K562 (cell line): ENCODE results near the gene USP16. TPM values are rescaled to one million over a fixed set of nuclear protein-coding genes. Genes with fewer than 3 reads are reported as not detected.

Experiments
- CCAR2 ChIP-seq: fragments of 200-400 bp; formaldehyde crosslinking; IDR thresholded peaks from 2 replicates; pipeline ENCODE4 v1.6.1; 2017; ENCODE audit warnings: mild to moderate bottlenecking, low read depth, low read length
- GABPB2 ChIP-seq: fragments of 250-450 bp; sonication (Bioruptor Pico); conservative IDR thresholded peaks from 2 replicates; pipeline ENCODE4 v1.5.1; 2021; ENCODE audit warnings: mild to moderate bottlenecking
- GATA2 ChIP-seq: sonication (generic); formaldehyde crosslinking; IDR thresholded peaks from 2 replicates; pipeline ENCODE4 v1.4.0; 2020; ENCODE audit warnings: mild to moderate bottlenecking, missing genetic modification reagents
- HOXB6 ChIP-seq: fragments of 250-450 bp; sonication (Bioruptor Pico); IDR thresholded peaks from 2 replicates; pipeline ENCODE4 v1.5.1; 2022; ENCODE audit warnings: mild to moderate bottlenecking, borderline replicate concordance
- IFI16 ChIP-seq: fragments of 250-450 bp; sonication (Bioruptor Pico); IDR thresholded peaks from 2 replicates; pipeline ENCODE4 v2.1.2; 2022; ENCODE audit warnings: mild to moderate bottlenecking, inconsistent platforms
- MTA3 ChIP-seq: fragments of 450-650 bp; formaldehyde crosslinking; IDR thresholded peaks from 2 replicates; pipeline ENCODE4 v1.6.1; 2017; ENCODE audit warnings: mild to moderate bottlenecking, borderline replicate concordance
- NCOA2 ChIP-seq, 2 experiments: fragments of 450-650 bp; IDR thresholded peaks; 2 replicates each; pipeline ENCODE4 v1.6.1; 2018; ENCODE audit warnings: mild to moderate bottlenecking in 2 of 2, moderate library complexity in 1 of 2; ENCODE audit not compliant: partially characterized antibody in 2 of 2
- NKRF ChIP-seq: fragments of 450-650 bp; IDR thresholded peaks from 2 replicates; pipeline ENCODE4 v1.6.1; 2016; ENCODE audit warnings: borderline replicate concordance
- PYGO2 ChIP-seq: fragments of 450-650 bp; IDR thresholded peaks from 2 replicates; pipeline ENCODE4 v1.6.1; 2016; ENCODE audit warnings: mild to moderate bottlenecking, missing genetic modification characterization, moderate library complexity, missing compliant biosample characterization
- RAD51 ChIP-seq: fragments of 450-650 bp; IDR thresholded peaks from 2 replicates; pipeline ENCODE4 v1.7.1; 2016; ENCODE audit warnings: low read depth, mild to moderate bottlenecking, borderline replicate concordance
- RREB1 ChIP-seq: fragments of 250-450 bp; sonication (Bioruptor Pico); IDR thresholded peaks from 2 replicates; pipeline ENCODE4 v1.4.0; 2020
- SMAD4 ChIP-seq: fragments of 250-450 bp; sonication (Bioruptor Pico); conservative IDR thresholded peaks from 2 replicates; pipeline ENCODE4 v1.8.0; 2021; ENCODE audit warnings: inconsistent platforms, mild to moderate bottlenecking, moderate library complexity
- SP2 ChIP-seq: IDR thresholded peaks from 2 replicates; pipeline ENCODE4 v1.6.1; 2011; ENCODE audit warnings: mild to moderate bottlenecking, low read depth, low read length, moderate library complexity; ENCODE audit not compliant: poor library complexity, severe bottlenecking; ENCODE audit errors: extremely low read depth
- ZNF23 ChIP-seq: fragments of 250-450 bp; sonication (Bioruptor Pico); IDR thresholded peaks from 2 replicates; pipeline ENCODE4 v1.4.0; 2020; ENCODE audit warnings: mild to moderate bottlenecking
- ZNF507 ChIP-seq: conservative IDR thresholded peaks from 2 replicates; pipeline ENCODE4 v1.6.1; 2017; ENCODE audit warnings: missing genetic modification characterization, missing compliant biosample characterization
- ZNF785 ChIP-seq: fragments of 250-450 bp; sonication (Bioruptor Pico); IDR thresholded peaks from 2 replicates; pipeline ENCODE4 v1.4.0; 2020; ENCODE audit warnings: mild to moderate bottlenecking
- polyA plus RNA-seq, 8 experiments: library from polyadenylated mRNA; depleted of rRNA in 4 of 8; stranded (reverse) in 5 of 8; unstranded in 3 of 8; fragments of >200 nt; fragmentation: Nextera tagmentation in 2 of 8; fragmentation: Illumina TruSeq in 1 of 8; extraction: Ambion mirVana in 2 of 8; extraction: Trizol in 1 of 8; gene quantifications; 2 replicates each; pipeline versions ENCODE4 v1.2.1 to v1.2.3, GENCODE V29; 2011 to 2014; ENCODE audit warnings: inconsistent platforms in 1 of 8, missing spikeins in 1 of 8
- total RNA-seq, 7 experiments: library from RNA; depleted of rRNA in 6 of 7; stranded (reverse); fragments of >200 nt in 6 of 7; fragmentation: Illumina TruSeq in 2 of 7; extraction: Trizol in 2 of 7; gene quantifications; 2 replicates each; pipeline versions ENCODE4 v1.2.1 to v1.2.3, GENCODE V29; 2011 to 2021; ENCODE audit warnings: low replicate concordance in 1 of 7
- TF ChIP-seq, protein P1 (sequence below): sonication (generic); formaldehyde crosslinking; IDR thresholded peaks from 2 replicates; pipeline ENCODE4 v1.8.1; 2022; ENCODE audit warnings: missing genetic modification reagents
- TF ChIP-seq, protein P2 (sequence below): sonication (generic); formaldehyde crosslinking; IDR thresholded peaks from 2 replicates; pipeline ENCODE4 v1.8.0; 2022; ENCODE audit warnings: missing genetic modification reagents, mild to moderate bottlenecking, borderline replicate concordance

Gene USP16
- total and polyA plus RNA-seq, 9 of the 15 experiments (the other 6 are each of a cell fraction or from before 2014, with no cell fraction given): 38.4 to 90.9 (median 62.8) TPM

DNA sequence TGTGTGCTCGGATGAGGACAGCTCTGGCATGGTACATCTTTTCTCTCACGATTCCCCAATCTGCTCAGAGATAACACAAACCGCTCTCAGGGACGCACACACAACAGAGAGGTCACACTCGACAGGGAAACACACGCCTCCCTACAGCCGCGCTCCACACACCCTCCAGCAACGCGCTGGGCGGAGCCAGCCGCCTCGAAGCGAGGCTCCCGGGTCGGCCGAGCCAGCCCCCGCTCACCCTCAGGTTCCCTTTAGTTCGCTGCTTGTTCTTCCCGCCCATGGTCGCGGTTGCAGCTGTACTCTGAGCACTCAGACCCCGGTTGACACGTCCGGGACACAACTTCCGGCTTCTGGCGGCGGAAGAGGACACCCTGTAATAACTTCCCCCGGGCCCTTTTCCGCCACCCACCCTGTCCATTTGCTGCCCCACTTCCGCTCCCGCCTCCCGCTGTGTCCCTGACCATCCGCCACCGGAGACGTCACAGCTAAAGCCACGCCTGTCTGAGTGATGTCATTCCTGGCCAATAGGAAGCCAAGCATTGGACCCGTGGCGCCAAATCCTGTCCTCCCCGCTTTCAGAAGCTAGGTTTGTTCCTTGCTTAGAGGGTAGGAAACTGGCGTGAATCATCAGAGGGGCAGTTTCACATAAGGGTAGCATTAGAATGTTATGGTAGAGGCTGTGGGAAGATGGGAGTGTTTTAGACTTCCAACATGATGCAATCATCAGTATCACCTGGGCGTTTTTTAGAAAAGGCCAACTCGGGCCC is 31.8 kb upstream of the USP16 start, which contains the start of gene LTN1 (continued):
- no peak for TF ChIP-seq CCAR2
- no peak for TF ChIP-seq GATA2 (CRISPR knock-in tag)
- peak; percentile 54 for TF ChIP-seq SMAD4
- TF ChIP-seq GABPB2 (CRISPR knock-in tag): no peak
- peak; percentile 43; the same call in 1 of the 2 replicates for TF ChIP-seq RAD51
- peak; percentile 68; the same call in 1 of the 2 replicates for TF ChIP-seq RREB1
- no peak for TF ChIP-seq IFI16
- peak; percentile 80 for TF ChIP-seq MTA3
- no peak for TF ChIP-seq HOXB6
- TF ChIP-seq NCOA2 (IDR thresholded peaks at IDR 0.05; ENCODE audit: partially characterized antibody in 2 of 2): no peak
- no peak for TF ChIP-seq ZNF507 (tag)
- peak; percentile 99 for TF ChIP-seq NKRF
- peak; percentile 81 for TF ChIP-seq SP2
- TF ChIP-seq, protein P1, sequence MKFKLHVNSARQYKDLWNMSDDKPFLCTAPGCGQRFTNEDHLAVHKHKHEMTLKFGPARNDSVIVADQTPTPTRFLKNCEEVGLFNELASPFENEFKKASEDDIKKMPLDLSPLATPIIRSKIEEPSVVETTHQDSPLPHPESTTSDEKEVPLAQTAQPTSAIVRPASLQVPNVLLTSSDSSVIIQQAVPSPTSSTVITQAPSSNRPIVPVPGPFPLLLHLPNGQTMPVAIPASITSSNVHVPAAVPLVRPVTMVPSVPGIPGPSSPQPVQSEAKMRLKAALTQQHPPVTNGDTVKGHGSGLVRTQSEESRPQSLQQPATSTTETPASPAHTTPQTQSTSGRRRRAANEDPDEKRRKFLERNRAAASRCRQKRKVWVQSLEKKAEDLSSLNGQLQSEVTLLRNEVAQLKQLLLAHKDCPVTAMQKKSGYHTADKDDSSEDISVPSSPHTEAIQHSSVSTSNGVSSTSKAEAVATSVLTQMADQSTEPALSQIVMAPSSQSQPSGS (CRISPR knock-in tag): peak; percentile 93
- TF ChIP-seq, protein P2, sequence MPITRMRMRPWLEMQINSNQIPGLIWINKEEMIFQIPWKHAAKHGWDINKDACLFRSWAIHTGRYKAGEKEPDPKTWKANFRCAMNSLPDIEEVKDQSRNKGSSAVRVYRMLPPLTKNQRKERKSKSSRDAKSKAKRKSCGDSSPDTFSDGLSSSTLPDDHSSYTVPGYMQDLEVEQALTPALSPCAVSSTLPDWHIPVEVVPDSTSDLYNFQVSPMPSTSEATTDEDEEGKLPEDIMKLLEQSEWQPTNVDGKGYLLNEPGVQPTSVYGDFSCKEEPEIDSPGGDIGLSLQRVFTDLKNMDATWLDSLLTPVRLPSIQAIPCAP (CRISPR knock-in tag): no peak
- TF ChIP-seq PYGO2: no peak
- no peak for TF ChIP-seq ZNF23 (CRISPR knock-in tag)
- no peak for TF ChIP-seq ZNF785 (CRISPR knock-in tag)
